Fibroblast of skin of right quadriceps (primary cell): Measurements from ENCODE around the gene EIF4E1B.

Source experiments
- DNase-seq: peaks from one replicate; pipeline ENCODE4 v3.0.0-alpha.2; 2013

EIF4E1B gene

DNA sequence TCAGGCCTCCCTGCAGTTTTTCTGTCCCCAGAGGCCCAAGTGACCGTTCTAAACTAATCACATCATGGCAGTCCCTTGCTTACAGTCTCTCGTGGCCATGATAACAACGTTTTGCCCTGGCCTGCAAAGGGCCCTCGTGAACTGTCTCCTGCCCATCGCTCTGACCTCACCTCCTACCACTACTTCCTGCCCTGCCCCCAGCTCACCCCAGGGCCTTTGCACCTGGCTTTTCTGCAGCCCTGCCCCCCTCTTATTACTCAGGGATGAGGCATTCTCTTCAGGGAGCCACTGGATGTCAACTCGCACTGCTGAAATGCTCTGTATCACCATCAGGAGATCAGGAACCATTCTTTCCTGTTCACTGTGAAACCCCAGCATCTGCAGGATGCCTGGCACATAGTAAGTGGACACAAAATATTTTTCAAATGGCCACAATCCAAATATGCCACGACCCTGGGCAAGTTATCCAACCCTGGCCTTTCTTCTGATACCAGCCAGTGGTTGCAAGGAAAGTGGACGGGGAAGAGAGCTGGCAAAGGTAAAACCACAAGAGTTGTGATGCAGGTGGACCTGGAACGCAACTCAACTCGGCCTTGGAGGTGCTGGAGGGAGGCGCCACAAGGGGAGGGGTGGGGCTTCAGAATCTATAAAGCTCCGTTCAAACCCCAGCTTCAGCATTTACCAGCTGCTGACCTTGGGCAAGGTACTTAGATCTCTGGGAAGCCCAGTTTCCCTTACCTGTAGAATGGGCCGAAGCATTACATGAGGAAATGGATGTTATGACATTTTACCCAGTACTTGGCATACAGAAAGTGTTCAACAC lies 1.9 kb upstream of the EIF4E1B start:
- no peak for DNase-seq

DNA sequence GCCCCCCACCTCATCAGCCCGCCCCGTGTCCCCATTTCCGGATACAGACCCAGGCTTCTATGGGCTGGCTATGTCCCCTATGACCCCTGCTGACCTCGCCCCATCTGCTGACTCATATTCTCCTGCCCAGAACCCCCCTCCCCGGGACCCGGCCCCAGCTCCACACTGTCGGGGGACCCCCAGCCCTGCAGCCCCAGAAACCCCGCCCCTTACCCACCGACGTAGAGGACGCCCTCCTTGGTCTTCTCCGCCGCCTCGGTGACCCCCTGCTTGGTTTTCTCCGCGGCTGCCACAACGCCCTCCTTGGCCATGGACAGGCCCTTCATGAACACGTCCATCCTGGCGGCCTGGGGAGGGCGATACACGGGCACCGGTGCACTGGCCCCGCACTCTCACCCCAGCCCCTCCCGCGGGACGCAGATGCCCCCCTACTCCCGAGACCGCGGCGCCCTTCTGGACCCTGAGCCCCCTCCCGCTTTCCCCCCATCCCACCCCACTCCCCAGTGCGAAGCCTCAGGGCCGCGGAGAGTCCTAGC lies 1.1 kb upstream of the EIF4E1B start:
- no peak for DNase-seq

- DNase-seq, result no peak
Observed at GRCh38 chr5:176630681-176631222, 277 bp downstream of the EIF4E1B start.

GRCh38 chr5:176631383-176632200 lies 1.1 kb downstream of the EIF4E1B start:
- no peak for DNase-seq

- no peak for DNase-seq
Observed at GRCh38 chr5:176632745-176633144, 2.3 kb downstream of the EIF4E1B start.

GRCh38 chr5:176633598-176633997 lies 3.1 kb downstream of the EIF4E1B start:
- no peak for DNase-seq

DNA sequence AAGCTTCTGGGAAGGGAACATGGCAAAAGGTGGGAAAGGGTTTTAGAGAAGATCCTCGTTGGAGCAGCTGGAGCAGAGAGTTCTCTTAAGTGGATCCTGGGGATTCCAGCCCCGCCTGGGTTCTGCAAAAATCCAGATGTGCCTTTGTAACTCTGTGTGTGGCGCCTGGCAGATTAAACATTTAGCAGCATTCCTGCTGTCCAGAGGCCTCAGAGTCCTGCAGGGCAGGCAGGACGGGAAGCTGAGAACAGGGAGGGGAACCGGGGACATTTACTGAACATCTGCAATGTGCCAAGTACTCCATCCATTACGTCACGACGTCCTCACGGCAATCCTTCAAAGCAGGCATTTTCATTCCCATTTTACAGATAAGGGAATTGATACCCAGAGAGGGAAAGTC lies 6.0 kb downstream of the EIF4E1B start:
- no peak for DNase-seq

DNA sequence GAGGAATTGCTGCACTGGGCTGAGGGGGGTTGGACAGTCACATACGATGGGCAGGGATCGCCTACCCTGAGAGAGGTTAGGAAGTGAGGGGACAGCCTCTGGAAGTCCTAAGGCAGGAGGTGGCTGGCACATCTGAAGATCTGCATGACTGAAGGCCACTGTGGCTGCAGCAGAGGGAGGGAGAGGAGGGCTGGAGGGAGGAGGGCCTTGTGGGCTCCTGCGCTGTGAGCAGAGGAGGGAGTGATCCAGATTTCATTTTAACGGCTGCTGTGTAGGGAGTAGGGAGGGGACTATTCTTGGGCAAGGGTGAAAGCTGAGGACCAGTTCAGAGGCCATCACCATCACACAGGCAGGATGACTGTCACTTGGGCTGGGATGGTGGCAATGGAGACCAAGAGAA lies 7.1 kb downstream of the EIF4E1B start:
- DNase-seq, result no peak

DNA sequence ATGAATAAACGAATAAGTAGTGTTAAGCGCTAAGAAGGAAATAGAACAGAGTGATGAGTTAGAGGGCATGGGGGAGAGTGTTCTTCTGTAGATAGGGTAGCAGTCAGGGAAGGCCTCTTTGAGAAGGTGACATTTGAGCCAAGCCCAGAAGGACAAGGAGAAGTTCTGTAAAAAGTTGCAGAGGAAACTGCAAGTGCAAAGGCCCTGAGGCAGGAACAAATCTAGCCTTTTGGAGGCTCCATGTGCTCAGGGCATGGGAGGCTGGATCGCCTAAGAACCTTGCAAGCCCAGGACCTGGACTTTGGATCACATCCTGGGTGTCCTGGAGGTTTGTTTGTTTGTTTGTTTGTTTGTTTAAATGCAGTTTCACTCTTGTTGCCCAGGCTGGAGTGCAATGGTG lies 8.0 kb downstream of the EIF4E1B start:
- DNase-seq, result no peak

GRCh38 chr5:176639208-176639607 lies 8.7 kb downstream of the EIF4E1B start:
- DNase-seq, result no peak

DNA sequence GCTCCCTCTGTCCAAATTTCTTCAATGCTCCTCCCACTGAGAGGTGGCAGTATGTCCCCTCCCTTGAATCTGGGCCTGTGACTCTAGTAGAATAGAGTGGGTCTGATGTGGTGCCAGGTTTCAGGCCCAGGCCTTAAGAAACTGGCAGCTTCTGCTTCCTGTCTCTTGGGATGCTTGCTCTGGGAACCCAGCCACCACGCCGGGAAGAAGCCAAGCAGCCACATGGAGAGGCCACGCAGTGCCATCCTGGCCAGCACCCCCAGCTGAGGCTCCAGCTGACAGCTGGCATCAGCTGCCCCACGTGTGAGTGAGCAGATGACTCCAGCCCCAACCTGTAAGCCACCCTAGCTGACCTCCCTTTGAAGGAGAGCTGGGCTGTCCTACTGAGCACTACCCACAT lies 9.5 kb downstream of the EIF4E1B start:
- no peak for DNase-seq

DNA sequence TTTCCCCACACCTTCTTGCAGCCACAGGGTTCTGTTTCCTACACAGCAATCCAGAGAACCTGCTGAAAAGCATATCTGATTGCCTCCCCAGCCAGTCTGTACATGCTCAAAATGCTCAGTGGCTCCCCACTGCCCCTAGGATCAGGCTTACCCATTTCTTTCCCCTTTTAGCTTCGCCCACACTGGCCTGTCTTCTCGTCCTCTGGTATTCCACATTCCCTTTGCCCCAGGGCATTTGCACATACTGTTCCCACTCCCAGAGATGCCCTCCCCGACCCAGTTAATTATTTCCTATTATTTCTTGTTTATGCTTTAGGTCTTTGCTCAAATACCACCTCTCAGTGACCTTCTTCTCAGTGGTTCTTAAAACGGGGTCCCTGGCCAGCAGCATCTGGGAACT lies 10.1 kb downstream of the EIF4E1B start:
- DNase-seq, result no peak

- DNase-seq, result no peak
Observed at GRCh38 chr5:176642675-176643490, 12.4 kb downstream of the EIF4E1B start.

DNA sequence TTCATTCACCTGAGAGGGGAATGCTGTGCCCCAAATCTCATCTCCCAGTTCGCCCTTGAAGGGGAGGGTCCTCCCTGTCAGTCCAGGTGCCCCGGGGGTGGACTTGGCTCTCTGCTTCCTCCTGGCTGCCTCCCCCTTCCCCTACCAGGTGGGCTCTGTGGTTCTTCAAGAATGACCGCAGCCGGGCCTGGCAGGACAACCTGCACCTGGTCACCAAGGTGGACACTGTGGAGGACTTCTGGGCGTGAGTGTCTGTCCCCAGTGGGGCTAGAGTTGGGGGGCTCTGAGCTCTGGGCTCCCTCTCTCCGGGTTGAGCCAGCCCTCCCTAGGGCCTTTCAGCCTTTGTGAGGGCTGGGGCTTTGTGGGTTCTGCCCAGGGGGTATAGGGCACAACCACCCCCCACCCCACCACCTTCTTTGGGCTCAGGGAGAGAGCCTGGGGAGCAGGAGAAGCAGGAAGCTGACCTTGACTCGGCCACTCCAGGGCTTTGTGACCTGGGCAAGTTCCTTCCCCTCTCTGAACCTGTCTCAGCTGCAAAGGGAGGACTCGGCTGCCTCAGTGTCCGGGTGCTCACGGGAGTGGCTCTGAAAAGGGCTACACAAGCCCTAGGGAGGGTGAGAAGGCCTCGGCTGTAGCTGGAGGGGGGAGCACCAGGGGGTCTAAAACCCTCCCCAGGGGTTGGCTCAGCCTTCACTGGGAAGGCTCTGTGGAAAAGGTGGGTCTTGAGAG lies 13.2 kb downstream of the EIF4E1B start:
- no peak for DNase-seq

GRCh38 chr5:176644294-176644693 lies 13.8 kb downstream of the EIF4E1B start:
- no peak for DNase-seq

- no peak for DNase-seq
Observed at GRCh38 chr5:176644878-176645670, 14.6 kb downstream of the EIF4E1B start.

DNA sequence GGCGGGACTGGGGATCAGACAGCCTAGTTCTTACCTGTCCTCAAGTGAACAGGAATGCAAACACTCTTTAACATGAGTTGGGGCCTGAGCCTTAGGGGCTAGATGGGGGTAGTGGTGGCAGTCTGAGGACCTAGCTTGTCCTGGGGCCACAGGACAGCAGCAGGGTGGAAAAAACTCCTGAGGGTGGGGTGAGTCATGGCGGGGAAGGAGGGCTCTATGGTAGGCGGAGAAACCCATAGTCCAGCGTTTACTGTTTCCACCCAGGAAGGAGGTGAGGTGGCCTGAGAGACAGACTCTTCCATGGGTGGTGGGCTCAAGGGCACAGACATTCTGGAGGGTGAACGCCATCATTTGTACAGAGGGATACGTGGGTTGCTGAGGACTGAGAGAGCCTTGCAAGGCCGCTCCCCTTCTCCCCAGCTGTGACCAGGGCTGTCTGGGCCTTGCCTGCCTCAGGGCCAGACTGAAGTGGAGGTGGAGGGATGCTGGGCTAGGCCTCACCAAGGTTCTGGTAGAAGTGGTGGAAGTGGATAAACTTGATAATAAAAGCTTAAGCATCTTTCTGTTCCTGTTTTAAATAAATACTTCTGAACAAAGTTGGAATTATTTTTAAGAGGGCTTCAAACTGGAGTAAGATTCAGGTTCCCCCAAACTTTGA lies 15.7 kb downstream of the EIF4E1B start:
- DNase-seq, result no peak

- no peak for DNase-seq
Observed at GRCh38 chr5:176646707-176647029, 16.2 kb downstream of the EIF4E1B start.

DNA sequence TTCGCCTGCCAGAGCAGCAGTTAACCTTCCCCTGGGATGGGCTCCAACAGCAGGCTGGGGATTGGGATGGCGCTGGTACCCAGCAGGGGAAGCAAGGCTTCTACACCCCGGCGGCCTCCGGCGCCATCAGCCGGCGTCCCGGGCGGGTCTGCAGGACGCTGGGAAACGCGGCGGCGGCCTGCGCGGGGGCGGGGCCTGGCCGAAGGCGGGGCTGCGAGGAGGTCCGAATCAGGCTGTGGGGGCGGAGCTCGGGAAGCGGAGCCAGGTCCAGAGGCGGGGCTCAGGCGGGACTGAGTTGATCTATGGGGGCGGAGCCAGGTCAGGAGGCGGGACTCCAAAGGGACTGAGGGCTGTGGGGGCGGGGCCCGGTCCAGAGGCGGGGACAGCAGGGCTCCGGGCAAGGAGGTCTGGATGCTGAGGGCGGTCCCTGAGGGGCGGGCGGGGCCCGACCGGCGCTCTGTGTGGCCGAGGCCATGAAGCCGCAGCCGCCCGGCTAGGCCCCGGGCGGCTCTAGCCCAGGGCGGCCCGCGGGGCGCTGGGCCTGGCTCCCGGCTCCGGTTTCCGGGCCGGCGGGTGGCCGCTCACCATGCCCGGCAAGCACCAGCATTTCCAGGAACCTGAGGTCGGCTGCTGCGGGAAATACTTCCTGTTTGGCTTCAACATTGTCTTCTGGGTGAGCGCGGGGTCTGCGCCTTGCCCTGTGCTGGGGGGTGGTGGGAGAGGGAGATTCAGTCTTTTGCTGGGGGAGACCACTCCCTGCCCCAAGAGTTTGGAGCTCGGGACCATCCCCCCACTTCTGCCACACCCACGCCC lies 16.8 kb downstream of the EIF4E1B start, which contains the start of gene TSPAN17:
Gene TSPAN17 (plus strand): TSS at position 455 of the 813 bp plus-strand sequence. CDS start 132 bp downstream, at position 587.
- DNase-seq, result peak; percentile 98
